Astrocyte of the spinal cord (primary cell): ENCODE measurements around the gene LTB4R2.
A peak's percentile ranks its signal among the peaks of the same experiment; 100 is the strongest.
"Not testable (repeated sequence)": the region's sequence is repeated elsewhere in the genome, so short reads cannot be mapped to it uniquely, and the experiment has no call there.

Source experiments
- DNase-seq: peaks from one replicate; pipeline ENCODE4 v3.0.0; 2011; ENCODE audit warnings: low read depth, low spot score
- H3K4me3 ChIP-seq: 2 replicates; pipeline ENCODE4 v1.5.1; 2011; ENCODE audit warnings: low read depth, mild to moderate bottlenecking, low read length, moderate library complexity
- in situ Hi-C: cut with HindIII; loops from 2 replicates; pipeline ENCODE4 v1.10.0; 2017; ENCODE audit warnings: low sequenced_read_pairs
- TF ChIP-seq, protein P1 (sequence below): IDR thresholded peaks from 2 replicates; pipeline ENCODE4 v1.5.1; 2012; ENCODE audit warnings: low read depth, mild to moderate bottlenecking, low read length, inconsistent platforms

The LTB4R2 gene

GRCh38 chr14:24347134-24347533, 37.2 kb downstream of the LTB4R2 start:
- H3K4me3 ChIP-seq = no peak overlapping the region
- in situ Hi-C loops = no loop called here
- DNase-seq = no peak
- TF ChIP-seq, protein P1, sequence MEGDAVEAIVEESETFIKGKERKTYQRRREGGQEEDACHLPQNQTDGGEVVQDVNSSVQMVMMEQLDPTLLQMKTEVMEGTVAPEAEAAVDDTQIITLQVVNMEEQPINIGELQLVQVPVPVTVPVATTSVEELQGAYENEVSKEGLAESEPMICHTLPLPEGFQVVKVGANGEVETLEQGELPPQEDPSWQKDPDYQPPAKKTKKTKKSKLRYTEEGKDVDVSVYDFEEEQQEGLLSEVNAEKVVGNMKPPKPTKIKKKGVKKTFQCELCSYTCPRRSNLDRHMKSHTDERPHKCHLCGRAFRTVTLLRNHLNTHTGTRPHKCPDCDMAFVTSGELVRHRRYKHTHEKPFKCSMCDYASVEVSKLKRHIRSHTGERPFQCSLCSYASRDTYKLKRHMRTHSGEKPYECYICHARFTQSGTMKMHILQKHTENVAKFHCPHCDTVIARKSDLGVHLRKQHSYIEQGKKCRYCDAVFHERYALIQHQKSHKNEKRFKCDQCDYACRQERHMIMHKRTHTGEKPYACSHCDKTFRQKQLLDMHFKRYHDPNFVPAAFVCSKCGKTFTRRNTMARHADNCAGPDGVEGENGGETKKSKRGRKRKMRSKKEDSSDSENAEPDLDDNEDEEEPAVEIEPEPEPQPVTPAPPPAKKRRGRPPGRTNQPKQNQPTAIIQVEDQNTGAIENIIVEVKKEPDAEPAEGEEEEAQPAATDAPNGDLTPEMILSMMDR = no peak

GRCh38 chr14:24348186-24348585, 38.2 kb downstream of the LTB4R2 start:
- no peak for DNase-seq
- in situ Hi-C loops = no loop called here
- TF ChIP-seq, protein P1 = no peak
- H3K4me3 ChIP-seq = no peak overlapping the region

DNA sequence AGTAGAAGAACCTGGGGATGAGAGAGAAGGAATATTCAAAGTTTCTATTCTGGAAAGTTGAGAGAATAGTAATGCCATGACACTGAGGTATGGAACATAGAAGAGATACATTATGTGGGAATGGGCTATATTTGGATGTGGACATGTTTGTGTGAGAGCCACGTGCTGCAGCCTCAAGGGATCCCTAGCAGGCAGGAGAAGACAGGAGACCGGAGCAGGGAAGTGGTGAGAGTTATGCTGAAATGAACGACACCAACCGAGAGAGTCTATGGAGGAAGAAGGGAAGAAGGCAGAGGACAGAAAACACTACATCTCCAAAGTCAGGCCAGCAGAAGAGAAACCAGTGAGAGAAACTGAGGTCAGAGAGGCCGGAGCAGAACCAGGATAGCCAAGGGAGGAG, 39.8 kb downstream of the LTB4R2 start:
- TF ChIP-seq, protein P1 = no peak
- no peak for DNase-seq
- H3K4me3 ChIP-seq = no peak overlapping the region
- in situ Hi-C loops = no loop called here

DNA sequence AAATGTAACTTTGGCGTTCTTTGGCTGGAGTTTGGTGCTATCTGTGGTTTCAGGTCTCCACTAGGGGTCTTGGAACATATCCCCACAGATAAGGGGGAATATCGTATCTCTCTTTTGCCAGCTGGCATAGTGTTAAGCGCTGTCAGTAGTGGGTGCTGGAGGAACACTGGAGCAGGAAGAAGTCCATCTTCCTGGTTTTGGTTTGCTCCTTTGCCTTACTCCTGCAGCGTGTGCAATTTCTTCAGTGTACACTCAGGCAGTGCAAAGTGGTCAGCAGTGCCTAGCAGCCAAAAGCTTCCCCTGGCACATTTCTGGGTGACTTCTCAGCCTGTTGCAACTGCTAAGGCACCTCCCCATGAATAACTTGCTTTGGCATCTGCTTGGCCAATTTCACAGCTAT, 41.6 kb downstream of the LTB4R2 start:
- no peak for DNase-seq
- TF ChIP-seq, protein P1 = peak; percentile 11
- no peak overlapping the region for H3K4me3 ChIP-seq
- in situ Hi-C loops = no loop called here

DNA sequence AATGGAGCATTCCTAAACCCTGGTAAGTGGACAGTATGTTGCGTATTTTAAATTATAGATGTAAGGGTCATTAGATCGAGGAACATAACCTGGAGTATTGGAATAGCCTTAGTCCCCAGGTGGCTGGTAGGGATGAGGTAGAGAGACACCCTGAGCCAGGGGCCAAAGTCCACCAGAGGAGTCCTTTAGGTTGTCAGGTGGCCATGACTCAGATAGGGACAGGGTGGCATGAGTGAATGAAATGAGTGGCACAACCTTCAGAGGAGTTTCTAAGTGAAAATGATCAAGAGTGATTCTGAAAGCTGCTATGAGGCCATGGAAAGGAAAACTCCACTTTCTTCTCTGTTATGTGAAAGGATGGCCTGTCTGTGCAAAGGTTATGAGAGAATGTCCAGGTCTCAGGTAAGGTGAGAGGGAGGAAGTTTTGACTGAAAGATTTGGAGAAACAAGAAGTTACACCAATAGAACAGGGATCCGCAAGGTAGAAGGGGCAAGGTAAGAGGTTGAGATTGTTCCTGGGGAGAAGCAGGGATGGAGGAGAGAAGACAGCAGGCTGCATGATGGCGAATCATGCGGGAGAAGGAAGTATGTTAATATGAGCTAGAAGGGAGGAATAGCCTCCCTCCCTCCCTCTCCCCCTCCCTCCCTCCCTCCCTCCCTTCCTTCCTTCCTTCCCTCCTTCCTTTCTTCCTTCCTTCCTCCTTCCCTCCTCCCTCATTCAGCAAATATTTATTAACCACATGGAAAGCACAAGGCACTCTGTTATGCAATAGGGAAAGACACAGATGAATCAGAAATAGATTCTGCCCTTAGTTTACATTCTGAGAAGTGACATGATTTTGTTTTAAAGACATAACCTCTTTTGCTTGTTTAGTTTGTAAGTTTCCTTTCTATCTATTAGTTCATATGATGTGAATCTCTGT, 43.9 kb downstream of the LTB4R2 start:
- no peak for DNase-seq
- H3K4me3 ChIP-seq = no peak overlapping the region
- in situ Hi-C loops = no loop called here
- TF ChIP-seq, protein P1 = no peak

DNA sequence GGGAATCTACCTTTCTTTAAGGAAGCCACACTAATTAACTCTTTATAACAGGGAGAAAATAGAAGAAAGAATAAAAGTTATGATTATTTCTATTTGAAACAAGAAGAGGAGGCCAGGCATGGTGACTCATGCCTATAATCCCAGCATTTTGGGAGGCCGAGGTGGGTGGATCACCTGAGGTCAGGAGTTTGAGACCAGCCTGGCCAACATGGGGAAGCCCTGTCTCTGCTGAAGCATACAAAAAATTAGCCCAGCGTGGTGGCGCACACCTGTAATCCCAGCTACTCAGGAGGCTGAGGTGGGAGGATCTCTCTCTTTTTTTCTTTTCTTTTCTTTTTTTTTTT, 44.5 kb downstream of the LTB4R2 start:
- in situ Hi-C loops, DNase-seq, H3K4me3 ChIP-seq: not testable (repeated sequence)

- DNase-seq = no peak
- in situ Hi-C loops = no loop called here
- no peak overlapping the region for H3K4me3 ChIP-seq
Observed at GRCh38 chr14:24355009-24355408, 45.1 kb downstream of the LTB4R2 start.

More at GRCh38 chr14:24355009-24355408, 45.1 kb downstream of the LTB4R2 start:
- TF ChIP-seq, protein P1 = no peak
